22Rv1 (cell line): ENCODE measurements around the gene ALDH1B1.

Experiments used
- H3K27ac ChIP-seq: fragments of 450-650 bp; 2 replicates; pipeline ENCODE4 v1.5.1; 2017
- ZFX ChIP-seq: fragments of 450-650 bp; IDR thresholded peaks from 2 replicates; pipeline ENCODE4 v1.6.1; 2017; ENCODE audit warnings: antibody characterized with exemption, borderline replicate concordance
- TF ChIP-seq, protein P1 (sequence below): fragments of 450-650 bp; IDR thresholded peaks from 2 replicates; pipeline ENCODE4 v1.5.1; 2017; ENCODE audit warnings: mild to moderate bottlenecking

Gene ALDH1B1

DNA sequence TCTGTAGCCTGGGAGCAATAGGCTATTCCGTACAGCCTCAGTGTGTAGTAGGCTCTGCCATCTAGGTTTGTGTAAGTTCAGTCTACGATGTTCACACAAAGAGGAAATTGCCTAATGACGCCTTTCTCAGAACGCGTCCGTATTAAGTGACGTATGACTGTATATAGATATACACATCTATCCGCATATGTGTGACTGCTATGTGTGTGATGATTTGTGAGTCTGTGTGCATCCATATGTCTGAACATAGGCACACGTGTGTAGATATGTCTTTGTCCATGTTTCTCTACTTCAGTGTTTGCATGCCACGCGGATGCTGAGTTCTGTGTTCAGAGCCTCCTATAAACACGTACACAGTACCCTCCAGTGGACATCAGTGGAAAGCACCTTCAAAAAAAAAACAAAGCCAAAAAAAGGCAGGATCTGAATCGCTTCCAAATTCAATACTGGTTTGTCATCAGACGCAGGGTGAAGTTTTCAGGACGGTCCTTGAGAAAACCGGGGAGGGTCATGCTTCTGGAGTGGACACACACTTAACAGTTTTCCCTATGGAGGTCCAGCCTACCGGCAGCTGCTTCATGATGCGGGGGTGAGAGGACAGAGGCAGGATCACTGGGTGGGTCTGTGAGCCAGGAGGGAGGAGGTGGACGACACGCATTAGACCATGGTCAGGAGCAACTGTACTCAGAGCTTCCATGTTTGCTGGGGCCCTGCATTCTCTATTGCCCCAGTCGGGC is 29.5 kb upstream of the ALDH1B1 start:
- no peak overlapping the region for H3K27ac ChIP-seq
- TF ChIP-seq ZFX: no peak
- TF ChIP-seq, protein P1, sequence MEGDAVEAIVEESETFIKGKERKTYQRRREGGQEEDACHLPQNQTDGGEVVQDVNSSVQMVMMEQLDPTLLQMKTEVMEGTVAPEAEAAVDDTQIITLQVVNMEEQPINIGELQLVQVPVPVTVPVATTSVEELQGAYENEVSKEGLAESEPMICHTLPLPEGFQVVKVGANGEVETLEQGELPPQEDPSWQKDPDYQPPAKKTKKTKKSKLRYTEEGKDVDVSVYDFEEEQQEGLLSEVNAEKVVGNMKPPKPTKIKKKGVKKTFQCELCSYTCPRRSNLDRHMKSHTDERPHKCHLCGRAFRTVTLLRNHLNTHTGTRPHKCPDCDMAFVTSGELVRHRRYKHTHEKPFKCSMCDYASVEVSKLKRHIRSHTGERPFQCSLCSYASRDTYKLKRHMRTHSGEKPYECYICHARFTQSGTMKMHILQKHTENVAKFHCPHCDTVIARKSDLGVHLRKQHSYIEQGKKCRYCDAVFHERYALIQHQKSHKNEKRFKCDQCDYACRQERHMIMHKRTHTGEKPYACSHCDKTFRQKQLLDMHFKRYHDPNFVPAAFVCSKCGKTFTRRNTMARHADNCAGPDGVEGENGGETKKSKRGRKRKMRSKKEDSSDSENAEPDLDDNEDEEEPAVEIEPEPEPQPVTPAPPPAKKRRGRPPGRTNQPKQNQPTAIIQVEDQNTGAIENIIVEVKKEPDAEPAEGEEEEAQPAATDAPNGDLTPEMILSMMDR: peak; percentile 74

DNA sequence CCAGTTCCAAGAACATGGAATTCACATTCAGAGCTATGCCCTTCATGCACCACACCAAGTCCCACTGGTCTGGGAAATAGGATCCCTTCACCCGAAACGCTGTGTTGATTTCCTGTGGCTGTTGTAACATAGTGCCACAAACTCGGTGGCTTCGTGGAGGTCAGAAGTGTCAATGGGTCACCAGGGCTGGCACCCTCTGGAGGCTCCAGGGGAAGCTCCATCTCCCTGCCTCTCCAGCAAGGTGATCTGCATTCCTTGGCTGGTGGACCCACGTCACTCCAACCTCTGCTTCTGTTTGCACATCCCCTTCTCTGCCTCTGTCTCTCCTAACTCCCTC is 28.9 kb upstream of the ALDH1B1 start:
- TF ChIP-seq ZFX: no peak
- TF ChIP-seq, protein P1: no peak

DNA sequence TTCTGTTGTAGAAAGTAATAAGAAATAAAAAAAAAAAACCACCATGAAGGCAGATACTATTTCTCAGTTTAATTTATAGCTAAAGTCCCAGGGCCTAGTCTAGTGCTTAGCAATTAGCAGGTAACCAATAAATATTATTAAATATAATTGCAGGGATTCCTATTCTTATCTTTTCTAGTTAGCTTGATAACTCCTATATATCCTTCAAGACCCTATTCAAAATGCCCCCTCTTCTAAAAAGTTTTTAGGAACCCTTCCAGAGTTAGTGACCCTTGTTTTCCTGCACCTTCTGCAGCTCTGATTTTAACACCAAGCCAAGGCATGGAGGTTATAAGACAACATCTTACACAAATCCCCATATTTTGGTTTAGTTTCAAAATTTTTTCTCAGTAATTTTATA is 24.6 kb upstream of the ALDH1B1 start:
- no peak overlapping the region for H3K27ac ChIP-seq
- TF ChIP-seq ZFX: no peak
- TF ChIP-seq, protein P1: no peak

More for the DNA sequence above, 28.9 kb upstream of the ALDH1B1 start:
- no peak overlapping the region for H3K27ac ChIP-seq

DNA sequence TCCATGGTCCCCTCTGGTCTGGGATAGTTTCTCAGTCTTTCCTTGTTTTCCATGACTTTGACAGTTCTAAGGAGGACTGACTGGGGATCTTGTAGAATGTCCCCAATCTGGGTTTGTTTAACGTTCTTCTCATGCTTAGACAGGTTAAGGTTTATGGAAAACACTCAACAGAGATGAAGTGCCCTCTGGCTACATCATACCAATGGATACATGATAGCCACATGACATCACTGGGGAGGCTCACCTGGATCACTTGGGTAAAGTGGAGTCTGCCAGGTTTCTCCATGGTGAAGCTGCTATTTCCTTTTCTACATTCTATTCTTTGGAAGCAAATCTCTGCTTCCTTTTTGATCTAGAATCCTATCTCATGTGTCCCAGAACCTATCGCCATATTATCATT is 23.8 kb upstream of the ALDH1B1 start:
- no peak for TF ChIP-seq ZFX
- TF ChIP-seq, protein P1: no peak
- no peak overlapping the region for H3K27ac ChIP-seq

DNA sequence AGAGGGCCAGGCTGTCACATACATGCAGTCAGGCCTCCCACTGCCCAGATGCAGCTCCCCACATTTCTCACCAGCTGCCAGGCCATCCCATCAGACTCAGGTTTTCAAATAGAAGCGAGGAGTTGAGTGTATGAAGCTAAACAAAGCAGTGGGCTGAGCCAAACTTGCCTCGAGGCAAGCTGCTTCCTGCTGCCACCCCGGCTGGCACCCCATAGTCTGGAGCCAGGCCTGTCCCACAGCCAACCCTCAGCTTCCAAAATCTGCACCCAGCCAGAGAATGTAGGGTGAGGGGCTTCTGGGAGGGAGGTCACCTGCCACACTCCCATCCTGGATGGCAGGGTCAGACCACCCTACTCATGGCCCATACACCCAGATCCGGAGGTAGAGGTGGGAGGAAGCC is 22.3 kb upstream of the ALDH1B1 start:
- TF ChIP-seq ZFX: no peak
- TF ChIP-seq, protein P1: no peak
- no peak overlapping the region for H3K27ac ChIP-seq

DNA sequence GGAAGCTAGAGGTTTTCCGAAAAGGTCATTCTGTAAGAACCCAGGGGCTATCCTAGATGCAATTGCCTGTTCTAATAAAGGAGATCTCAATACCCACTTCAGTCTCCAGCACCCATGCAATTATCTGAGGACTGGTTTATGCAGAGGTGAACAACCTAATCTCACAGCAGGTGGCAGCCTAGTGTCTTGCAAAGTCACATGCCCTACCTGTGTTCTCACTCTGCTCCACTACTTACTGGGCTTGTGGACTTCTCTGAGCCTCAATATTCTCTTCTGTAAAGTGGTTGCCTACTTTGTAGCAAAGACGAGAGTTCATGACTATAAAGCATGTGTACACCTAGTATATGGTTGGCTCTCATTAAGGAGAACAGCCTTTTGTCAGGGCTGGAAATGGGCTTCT is 21.0 kb upstream of the ALDH1B1 start:
- TF ChIP-seq, protein P1: peak; percentile 64
- TF ChIP-seq ZFX: no peak
- no peak overlapping the region for H3K27ac ChIP-seq

DNA sequence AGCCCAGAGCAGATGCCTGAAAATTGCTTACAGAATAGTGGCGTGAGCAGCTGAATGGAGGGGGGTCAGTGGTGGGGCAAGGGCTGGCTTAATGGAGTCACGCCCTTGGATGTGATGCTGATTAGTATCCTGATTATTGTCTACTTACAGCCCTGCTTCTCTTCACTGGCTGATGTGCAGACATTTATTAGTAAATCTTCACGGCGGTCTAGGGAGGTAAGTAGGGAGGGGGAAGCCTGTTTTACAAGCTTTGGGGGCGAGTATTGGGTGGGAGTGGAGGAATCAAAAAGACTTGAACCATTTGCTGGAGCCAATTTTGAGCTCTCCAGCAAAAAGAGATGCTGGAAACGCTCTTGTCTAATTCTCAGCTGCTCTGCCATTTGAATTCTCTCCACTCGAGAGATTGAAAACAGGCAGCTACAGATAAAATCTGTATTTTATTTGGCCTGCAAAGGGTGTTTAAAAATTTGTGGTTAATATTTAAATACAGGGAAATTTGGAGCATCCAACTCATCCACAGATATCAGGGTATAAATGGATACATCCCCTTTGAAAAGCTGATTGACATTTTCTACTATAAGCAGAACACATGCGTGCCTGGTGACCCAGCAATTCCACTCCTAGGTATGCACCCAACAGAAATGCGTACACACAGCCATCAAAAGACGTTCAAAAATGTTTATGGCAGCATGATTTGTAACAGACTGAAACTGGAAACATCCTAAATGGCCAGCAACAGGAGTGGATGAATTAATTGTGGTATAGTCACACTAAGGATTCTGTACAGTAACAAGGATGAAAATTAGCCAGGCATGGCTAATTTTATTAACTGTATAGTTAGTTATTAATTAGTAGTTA is 19.5 kb upstream of the ALDH1B1 start:
- TF ChIP-seq ZFX: no peak
- TF ChIP-seq, protein P1: no peak
- H3K27ac ChIP-seq: no peak overlapping the region
